Activated naive CD4-positive, alpha-beta T cell treated with anti-CD3 and anti-CD28 coated beads, Interleukin-2, amount 50 U/mL, for 72 hours (primary cell): ENCODE data around the gene TBC1D1. TPM values are rescaled to one million over a fixed set of nuclear protein-coding genes. Genes with fewer than 3 reads are reported as not detected.

Source experiments
- ATAC-seq, 2 donors: fragments of 150-1000 bp; cut with Tn5 transposase; 2 replicates each; pipeline ENCODE4 v1.10.0; 2021; ENCODE audit warnings: mild to moderate bottlenecking in 2 of 2, moderate library complexity in 2 of 2
- DNase-seq, 2 donors: peaks; one replicate each; pipeline ENCODE4 v3.0.0; 2021 to 2022; ENCODE audit warnings: low spot score in 2 of 2
- H3K27ac Mint-ChIP-seq, 2 donors: one replicate each; pipeline ENCODE4 v1.8.0; 2022; ENCODE audit warnings: mild to moderate bottlenecking in 2 of 2, mixed read lengths in 2 of 2
- H3K36me3 Mint-ChIP-seq, 2 donors: one replicate each; pipeline ENCODE4 v1.8.0; 2022; ENCODE audit warnings: mixed read lengths in 2 of 2
- H3K9me3 Mint-ChIP-seq, 2 donors: one replicate each; pipeline ENCODE4 v1.8.0; 2022; ENCODE audit warnings: mixed read lengths in 2 of 2
- total RNA-seq, 2 donors: library from RNA; stranded (reverse); gene quantifications; one replicate each; pipeline ENCODE4 v1.2.3, GENCODE V29; 2022

The TBC1D1 gene
- total RNA-seq, 2 donors from 2014 or later = 47.1 to 68.6 TPM

DNA sequence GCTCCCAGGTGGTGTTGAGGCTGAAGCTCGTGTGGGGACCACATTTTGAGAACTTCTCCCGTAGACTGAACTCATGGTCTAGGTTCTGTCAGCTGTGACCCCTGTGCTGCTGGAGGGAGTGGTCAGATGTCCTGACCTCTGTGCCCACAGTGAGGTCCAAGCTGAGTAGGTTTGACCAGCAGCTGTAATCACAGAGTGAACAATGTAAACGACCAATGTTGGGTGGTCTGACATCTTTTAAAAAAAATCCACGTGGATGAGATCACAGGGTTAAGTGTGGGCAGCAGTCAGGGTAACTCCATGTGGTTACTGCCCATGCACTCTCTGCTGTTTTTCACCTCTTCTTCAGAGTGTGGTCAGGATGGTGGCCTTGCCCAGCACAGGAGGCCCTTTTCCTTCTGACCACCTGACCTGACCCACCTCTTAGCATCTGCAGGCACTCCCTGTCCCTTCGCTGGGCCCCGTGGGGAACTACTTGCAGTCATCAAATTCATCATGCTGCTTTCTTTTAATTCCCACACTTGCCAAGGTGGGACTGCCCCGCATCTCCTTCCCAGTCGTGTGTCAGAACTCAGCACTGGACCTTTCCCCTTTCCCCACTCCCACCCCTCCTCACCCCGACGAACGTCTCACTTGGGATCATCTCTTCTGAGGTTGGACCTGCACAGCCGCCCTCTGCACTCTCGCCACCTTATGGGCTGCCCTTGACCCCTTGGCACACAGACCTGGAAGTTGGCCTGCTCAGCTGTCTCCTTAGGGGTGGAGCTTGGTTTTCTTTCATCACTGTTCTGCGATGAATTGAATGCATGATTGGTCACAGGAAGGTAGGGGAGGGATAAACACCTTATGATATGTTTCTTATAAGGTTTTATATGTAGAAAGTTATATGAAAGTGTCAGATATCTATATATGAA, 189.4 kb downstream of the TBC1D1 start:
- H3K36me3 Mint-ChIP-seq = no peaks in the 10 kb centered on the region
- no peak overlapping the region for H3K27ac Mint-ChIP-seq

GRCh38 chr4:38082021-38082420, 191.1 kb downstream of the TBC1D1 start:
- no peaks in the 10 kb centered on the region for H3K9me3 Mint-ChIP-seq

More for the DNA sequence above, 189.4 kb downstream of the TBC1D1 start:
- DNase-seq (no peak), ATAC-seq (no peak)
- H3K9me3 Mint-ChIP-seq = no peaks in the 10 kb centered on the region

DNA sequence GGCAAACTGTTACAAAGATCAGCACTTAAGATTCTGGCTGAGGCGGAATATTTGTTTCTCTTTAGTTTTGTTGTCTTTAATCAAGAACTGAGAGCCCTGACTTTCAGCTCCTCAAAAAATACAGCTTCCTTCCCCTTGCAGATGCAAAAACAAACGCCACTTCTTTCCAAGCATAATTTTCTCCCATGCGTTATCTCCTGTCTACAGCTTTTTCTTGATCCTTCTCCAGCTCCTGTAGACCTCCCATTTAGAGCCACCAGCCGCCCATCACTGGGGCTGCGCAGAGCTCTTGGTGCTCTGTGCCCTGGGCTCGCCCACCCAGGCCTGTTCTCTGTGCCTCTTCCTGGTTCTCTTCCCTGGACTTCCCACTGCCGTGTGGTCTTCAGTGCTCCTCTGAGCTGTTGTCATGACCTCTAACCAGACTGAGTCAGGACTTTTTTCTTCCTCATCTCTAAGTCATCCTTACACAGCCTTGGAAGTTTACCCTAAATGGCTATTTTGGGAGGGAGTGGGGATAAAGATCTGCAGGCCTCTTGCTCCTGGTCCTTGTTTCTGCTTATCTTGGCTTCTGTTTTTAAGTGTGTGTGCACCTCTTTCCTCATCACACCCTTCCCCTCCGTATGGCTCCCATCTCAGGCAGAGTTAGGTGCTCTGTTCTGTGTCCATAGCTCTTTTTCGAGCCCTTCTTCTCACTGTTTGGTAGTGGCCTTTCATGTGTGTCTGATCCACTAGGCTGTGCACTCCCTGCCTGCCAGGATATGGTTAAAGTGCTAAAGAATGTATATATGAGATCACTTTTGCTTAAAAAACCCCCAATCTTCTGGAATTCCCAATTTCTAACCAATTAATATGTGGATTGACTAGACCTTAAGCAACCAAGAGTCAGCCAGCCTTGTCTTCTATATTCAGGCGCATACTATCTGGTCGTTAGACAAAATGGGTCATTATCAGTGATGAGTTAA, 191.8 kb downstream of the TBC1D1 start:
- Mint-ChIP-seq H3K9me3 (no peaks in the 10 kb centered on the region), H3K27ac (peak overlapping the region; percentile 6 to 11), H3K36me3 (no peaks in the 10 kb centered on the region)
- ATAC-seq (no peak), DNase-seq (no peak)

More at GRCh38 chr4:38082021-38082420, 191.1 kb downstream of the TBC1D1 start:
- peak overlapping the region in 1 of 2 donors; percentile 6 for H3K27ac Mint-ChIP-seq
- H3K36me3 Mint-ChIP-seq = no peaks in the 10 kb centered on the region
- ATAC-seq (no peak), DNase-seq (no peak)

GRCh38 chr4:38084877-38085711, 194.2 kb downstream of the TBC1D1 start:
- H3K36me3 Mint-ChIP-seq = no peaks in the 10 kb centered on the region
- no peak overlapping the region for H3K27ac Mint-ChIP-seq
- DNase-seq = no peak
- ATAC-seq = no peak
- H3K9me3 Mint-ChIP-seq = no peaks in the 10 kb centered on the region

- no peaks in the 10 kb centered on the region for H3K9me3 Mint-ChIP-seq
- DNase-seq = no peak
- H3K27ac Mint-ChIP-seq = no peak overlapping the region
- no peak for ATAC-seq
- peaks cover 0 to under 1% of the 10 kb centered on the region in 2 donors for H3K36me3 Mint-ChIP-seq
These were observed 194.9 kb downstream of the TBC1D1 start for GRCh38 chr4:38085751-38086150.

DNA sequence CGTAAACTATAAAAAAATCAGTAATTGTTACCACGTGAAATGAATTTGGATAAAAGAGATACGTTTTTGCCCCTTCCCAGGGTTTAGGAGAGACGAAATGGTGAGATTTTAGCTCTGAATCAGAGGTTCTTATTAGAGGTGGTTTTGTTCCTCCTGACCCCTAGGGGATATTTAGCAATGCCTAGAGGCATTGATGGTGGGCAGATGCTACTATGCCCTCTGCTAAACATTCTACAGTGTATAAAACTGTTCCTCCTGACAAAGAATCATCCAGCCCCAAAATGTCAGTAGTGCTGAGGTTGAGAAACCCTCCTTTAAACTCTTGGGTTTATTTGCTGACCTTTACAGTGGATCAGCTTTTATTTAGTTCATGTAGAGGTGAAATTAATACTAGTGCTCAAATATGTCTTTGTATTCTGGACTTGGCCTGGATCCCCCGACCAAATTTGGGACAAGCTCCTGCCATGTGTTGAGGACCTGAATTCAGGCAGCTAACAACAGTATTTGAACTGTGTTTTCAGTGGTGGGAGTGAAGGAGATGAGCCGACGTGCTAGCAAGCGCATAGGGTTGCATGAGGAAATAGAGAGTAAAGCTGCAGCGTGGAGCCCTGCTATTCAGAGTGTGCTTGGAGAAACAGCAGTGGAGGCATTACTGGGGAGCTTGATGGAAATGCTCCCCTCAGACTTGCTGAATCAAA, 195.4 kb downstream of the TBC1D1 start:
- DNase-seq (no peak), ATAC-seq (no peak)
- Mint-ChIP-seq H3K36me3 (peaks cover 5 to 6% of the 10 kb centered on the region in 2 donors), H3K9me3 (no peaks in the 10 kb centered on the region), H3K27ac (no peak overlapping the region)

DNA sequence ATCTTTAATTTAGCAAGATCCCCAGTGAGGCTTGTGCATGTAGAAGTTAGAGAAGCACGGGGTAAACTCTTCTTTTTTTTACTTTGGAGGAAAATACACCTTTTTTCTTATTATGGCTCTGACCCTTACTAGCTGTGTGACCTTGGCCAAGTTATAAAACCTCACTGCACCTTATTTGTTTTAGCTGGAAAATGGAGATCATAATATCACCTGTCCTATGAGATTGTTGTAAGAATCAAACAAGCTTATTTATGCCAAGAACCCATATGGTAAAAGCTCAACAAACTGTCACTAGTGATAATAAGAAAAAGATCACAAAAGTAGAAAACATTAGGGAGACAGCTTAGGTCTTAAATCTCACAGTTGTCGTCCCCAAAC, 196.0 kb downstream of the TBC1D1 start:
- no peaks in the 10 kb centered on the region for H3K9me3 Mint-ChIP-seq

DNA sequence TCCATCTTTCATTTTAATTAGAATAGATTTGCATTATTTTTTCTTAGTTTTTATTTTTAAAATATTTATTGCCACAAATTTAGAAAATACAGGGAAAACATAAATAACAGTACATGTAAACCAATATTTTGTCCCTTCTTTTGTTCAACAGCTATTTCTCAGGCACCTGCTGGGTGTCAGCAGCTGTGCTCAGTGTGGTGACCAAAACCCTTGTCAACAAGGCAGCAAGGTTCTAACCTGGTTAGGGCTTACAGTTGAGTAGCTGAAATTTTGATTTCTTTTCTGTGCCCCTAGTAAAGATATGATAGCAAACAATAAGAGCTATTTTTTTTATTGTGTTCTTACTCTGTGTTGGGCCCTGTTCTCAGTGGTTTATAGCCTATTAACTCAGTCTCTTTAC, 197.4 kb downstream of the TBC1D1 start:
- DNase-seq (no peak), ATAC-seq (no peak)
- peaks cover 16 to 18% of the 10 kb centered on the region in 2 donors for H3K36me3 Mint-ChIP-seq
- H3K9me3 Mint-ChIP-seq = no peaks in the 10 kb centered on the region
- no peak overlapping the region for H3K27ac Mint-ChIP-seq

More for the DNA sequence above, 196.0 kb downstream of the TBC1D1 start:
- Mint-ChIP-seq H3K36me3 (peaks cover 8 to 11% of the 10 kb centered on the region in 2 donors), H3K27ac (peak overlapping the region in 1 of 2 donors; percentile 4)
- DNase-seq (no peak), ATAC-seq (no peak)

DNA sequence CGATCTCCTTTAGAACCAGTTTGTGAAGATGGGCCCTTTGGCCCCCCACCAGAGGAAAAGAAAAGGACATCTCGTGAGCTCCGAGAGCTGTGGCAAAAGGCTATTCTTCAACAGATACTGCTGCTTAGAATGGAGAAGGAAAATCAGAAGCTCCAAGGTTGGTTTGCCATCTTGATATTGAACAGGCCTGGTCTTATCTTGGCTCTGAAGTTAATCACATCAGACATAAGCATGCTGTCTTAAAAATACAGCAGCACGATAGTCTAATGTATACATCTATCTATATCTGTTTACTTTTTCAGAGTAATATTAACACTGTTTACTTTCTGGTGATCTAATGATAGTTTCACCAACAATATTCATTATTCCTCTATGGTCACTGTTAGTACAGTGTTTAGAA, 199.1 kb downstream of the TBC1D1 start:
- peaks cover 16 to 18% of the 10 kb centered on the region in 2 donors for H3K36me3 Mint-ChIP-seq
- DNase-seq (no peak), ATAC-seq (no peak)
- H3K9me3 Mint-ChIP-seq = no peaks in the 10 kb centered on the region
- peak overlapping the region in 1 of 2 donors; percentile 44 for H3K27ac Mint-ChIP-seq

DNA sequence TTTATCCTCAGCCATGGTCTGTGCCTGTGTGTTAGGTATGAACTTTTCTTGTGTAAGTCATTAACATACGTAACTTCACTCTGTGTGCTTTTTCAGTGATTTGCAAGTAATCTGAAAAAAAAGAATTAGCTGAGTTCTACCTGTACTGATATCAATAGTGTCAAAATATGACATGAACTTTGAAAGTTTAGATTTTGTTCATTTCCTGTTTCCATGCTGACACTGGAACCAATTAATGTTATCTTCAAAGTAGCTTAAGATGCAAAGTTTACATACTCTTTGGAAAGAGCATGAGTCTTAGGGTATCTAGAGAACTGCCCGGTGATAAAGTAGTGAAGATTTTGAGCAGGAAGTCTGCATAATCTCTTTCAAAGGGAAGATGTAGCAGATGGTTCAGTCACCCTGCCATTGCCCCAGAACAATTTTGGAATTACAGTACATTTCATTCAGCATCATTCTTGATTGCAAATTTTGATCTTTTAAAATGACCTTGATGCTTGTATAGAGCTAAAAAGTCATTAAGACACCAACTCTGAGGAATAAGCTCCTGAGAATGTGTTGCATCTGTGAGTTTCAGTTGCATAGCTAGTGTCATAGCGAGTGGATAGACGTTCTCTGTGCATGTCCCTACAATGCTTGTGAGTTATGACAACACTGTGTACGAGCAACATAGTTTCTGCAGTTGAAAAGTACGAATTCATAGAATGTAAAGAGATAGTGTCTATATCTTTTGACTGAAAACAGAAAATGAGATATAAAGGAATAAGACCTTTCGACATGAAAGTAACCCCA, 199.8 kb downstream of the TBC1D1 start:
- H3K9me3 Mint-ChIP-seq = no peaks in the 10 kb centered on the region
- H3K36me3 Mint-ChIP-seq = peaks cover 22 to 24% of the 10 kb centered on the region in 2 donors
- ATAC-seq = peak; percentile 73 to 86
- H3K27ac Mint-ChIP-seq = peak overlapping the region; percentile 44 to 87
- no peak for DNase-seq

DNA sequence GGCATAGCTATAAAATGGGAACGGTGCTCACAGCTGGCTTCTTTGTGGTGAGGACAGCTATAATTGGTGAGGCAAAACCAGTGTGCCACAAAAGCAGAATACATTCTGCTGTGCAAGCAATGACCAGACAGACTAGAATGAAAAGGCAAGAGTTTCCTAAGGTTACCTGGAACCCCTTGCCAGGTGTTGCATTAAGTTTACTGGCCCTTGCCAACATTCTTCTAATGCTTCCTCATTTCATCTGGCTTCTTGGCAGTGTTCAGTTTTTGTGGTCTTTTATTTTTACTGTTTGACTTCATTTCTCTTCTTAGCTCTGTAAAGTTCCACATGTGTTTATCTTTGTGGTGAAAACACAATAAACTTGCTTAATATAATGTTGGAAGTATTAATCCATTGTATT, 200.8 kb downstream of the TBC1D1 start:
- DNase-seq (no peak), ATAC-seq (no peak)
- peaks cover 25 to 30% of the 10 kb centered on the region in 2 donors for H3K36me3 Mint-ChIP-seq
- H3K9me3 Mint-ChIP-seq = no peaks in the 10 kb centered on the region
- H3K27ac Mint-ChIP-seq = peak overlapping the region in 1 of 2 donors; percentile 79

DNA sequence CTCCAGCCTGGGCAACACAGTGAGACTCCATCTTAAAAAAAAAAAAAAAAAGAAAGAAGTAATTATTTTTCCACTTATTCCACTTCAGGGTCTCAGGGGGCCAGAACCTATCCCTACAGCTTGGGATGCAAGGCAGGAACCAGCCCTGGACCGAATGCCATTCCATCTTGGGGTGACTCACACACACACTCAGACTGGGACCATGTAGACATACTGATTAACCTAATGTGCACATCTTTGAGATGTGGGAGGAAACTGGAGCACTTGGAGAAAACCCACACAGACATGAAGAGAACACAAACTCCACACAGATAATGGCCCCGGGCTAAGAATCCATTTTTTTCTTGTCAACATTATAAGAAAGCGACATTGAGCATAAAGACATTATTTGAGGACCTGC, 201.8 kb downstream of the TBC1D1 start:
- peaks cover 25 to 30% of the 10 kb centered on the region in 2 donors for H3K36me3 Mint-ChIP-seq
- ATAC-seq (no peak), DNase-seq (no peak)
- no peaks in the 10 kb centered on the region for H3K9me3 Mint-ChIP-seq
- no peak overlapping the region for H3K27ac Mint-ChIP-seq

DNA sequence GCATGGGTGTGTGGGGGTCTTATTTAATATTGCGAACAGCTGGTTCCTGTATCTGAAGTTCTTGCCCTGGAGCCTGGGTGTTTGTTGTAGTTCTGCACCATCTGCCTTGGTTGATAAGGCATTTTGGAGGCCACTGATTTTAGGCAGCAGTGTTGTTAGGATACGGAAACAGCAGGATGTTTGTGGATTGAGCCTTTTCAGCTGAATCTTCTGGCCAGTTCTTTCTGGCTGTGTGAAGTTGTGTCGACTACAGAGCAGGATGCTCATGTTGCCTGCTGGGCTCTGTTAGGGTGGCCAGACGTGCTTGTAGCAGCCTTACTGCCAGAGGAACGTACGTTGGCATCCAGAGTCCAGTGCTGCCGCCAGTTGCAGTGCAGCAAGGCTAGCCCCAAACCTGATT, 203.5 kb downstream of the TBC1D1 start:
- Mint-ChIP-seq H3K36me3 (peaks cover 25 to 30% of the 10 kb centered on the region in 2 donors), H3K27ac (no peak overlapping the region), H3K9me3 (no peaks in the 10 kb centered on the region)
- DNase-seq (no peak), ATAC-seq (no peak)

DNA sequence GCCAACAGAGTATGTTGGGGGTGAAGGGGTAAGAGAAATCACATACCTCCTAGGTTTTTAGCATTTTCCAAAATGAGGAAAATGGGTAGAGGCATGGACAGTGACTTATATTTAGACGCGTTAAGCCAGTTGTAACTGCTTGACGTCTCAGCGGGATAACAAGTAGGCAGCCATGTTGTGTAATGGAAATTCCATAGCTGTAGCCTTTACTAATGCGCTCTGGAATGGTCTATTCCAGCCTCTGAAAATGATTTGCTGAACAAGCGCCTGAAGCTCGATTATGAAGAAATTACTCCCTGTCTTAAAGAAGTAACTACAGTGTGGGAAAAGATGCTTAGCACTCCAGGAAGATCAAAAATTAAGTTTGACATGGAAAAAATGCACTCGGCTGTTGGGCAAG, 204.8 kb downstream of the TBC1D1 start:
- no peak for ATAC-seq
- Mint-ChIP-seq H3K27ac (no peak overlapping the region), H3K9me3 (no peaks in the 10 kb centered on the region), H3K36me3 (peaks cover 25 to 30% of the 10 kb centered on the region in 2 donors)
- DNase-seq = no peak

- no peak overlapping the region for H3K27ac Mint-ChIP-seq
- DNase-seq (no peak), ATAC-seq (no peak)
- H3K36me3 Mint-ChIP-seq = peaks cover 13 to 17% of the 10 kb centered on the region in 2 donors
- no peaks in the 10 kb centered on the region for H3K9me3 Mint-ChIP-seq
These were observed 206.9 kb downstream of the TBC1D1 start for GRCh38 chr4:38097818-38098217.
